B cell (primary cell): ENCODE data around the gene BAZ2B. TPM values are rescaled to one million over a fixed set of nuclear protein-coding genes. Genes with fewer than 3 reads are reported as not detected.

Source experiments
- ATAC-seq: fragments of 200-7000 bp; cut with Tn5 transposase; one replicate; pipeline ENCODE4 v1.10.0; 2021; ENCODE audit warnings: low read depth, mild to moderate bottlenecking, moderate number of reproducible peaks, moderate library complexity
- CTCF ChIA-PET: fragments of 350-600 bp; sonication (Branson Sonifier 250); formaldehyde crosslinking; loops from one replicate; lab custom pipeline; 2021; ENCODE audit warnings: antibody characterized with exemption, inconsistent platforms; lab: Charles Lee
- POLR2A ChIA-PET: fragments of 350-600 bp; sonication (Branson Sonifier 250); formaldehyde crosslinking; loops from one replicate; lab custom pipeline; 2021; ENCODE audit warnings: antibody characterized with exemption; lab: Charles Lee
- DNase-seq: peaks from one replicate; pipeline ENCODE4 v3.0.0; 2013
- H2AFZ ChIP-seq: 2 replicates; pipeline ENCODE4 v1.6.1; 2012; ENCODE audit warnings: mild to moderate bottlenecking, low read depth, low read length; ENCODE audit not compliant: insufficient read depth, poor library complexity, severe bottlenecking
- H3K27ac ChIP-seq, 2 donors: 1 replicate in 1 of 2; 2 replicates in 1 of 2; pipeline ENCODE4 v1.5.1; 2012 to 2013; ENCODE audit warnings: low read length in 2 of 2, mild to moderate bottlenecking in 2 of 2, moderate library complexity in 1 of 2
- H3K27me3 ChIP-seq, 4 experiments: fragments of 200-600 bp in 1 of 4; sonication (generic) in 1 of 4; replicated peaks in 1 of 4; 1 replicate in 2 of 4; 2 replicates in 2 of 4; pipeline versions ENCODE4 v1.6.1 to v1.7.0; 2013 to 2016; ENCODE audit warnings: low read length in 3 of 4, mild to moderate bottlenecking in 2 of 4, mixed read lengths in 1 of 4, moderate library complexity in 1 of 4; ENCODE audit not compliant: insufficient read depth in 4 of 4, control insufficient read depth in 3 of 4; ENCODE audit errors: control extremely low read depth in 1 of 4
- H3K36me3 ChIP-seq, 2 experiments: replicated peaks in 1 of 2; 1 replicate in 1 of 2; 2 replicates in 1 of 2; pipeline versions ENCODE4 v1.6.1 to v1.7.1; 2013; ENCODE audit warnings: low read length in 1 of 2; ENCODE audit not compliant: insufficient read depth in 2 of 2, control insufficient read depth in 1 of 2; ENCODE audit errors: control extremely low read depth in 1 of 2, extremely low read depth in 1 of 2
- H3K4me1 ChIP-seq, 2 donors: fragments of 200-600 bp in 1 of 2; sonication (generic) in 1 of 2; 1 replicate in 1 of 2; 2 replicates in 1 of 2; pipeline versions ENCODE4 v1.5.1 to v1.6.1; 2013 to 2017; ENCODE audit warnings: low read length in 2 of 2; ENCODE audit not compliant: control insufficient read depth in 2 of 2, insufficient read depth in 2 of 2
- H3K4me2 ChIP-seq: replicated peaks from 2 replicates; pipeline ENCODE3; 2012; ENCODE audit warnings: mild to moderate bottlenecking, low read depth, low read length; ENCODE audit not compliant: poor library complexity, severe bottlenecking
- H3K4me3 ChIP-seq, 5 experiments: fragments of 200-600 bp in 1 of 5; sonication (generic) in 1 of 5; 1 replicate in 3 of 5; 2 replicates in 2 of 5; pipeline versions ENCODE4 v1.5.1 to v1.7.0; 2011 to 2016; ENCODE audit warnings: low read length in 4 of 5, mild to moderate bottlenecking in 4 of 5, low read depth in 2 of 5, control low read depth in 1 of 5, moderate library complexity in 1 of 5; ENCODE audit not compliant: insufficient read depth in 1 of 5; ENCODE audit errors: control extremely low read depth in 1 of 5, extremely low read depth in 1 of 5
- H3K79me2 ChIP-seq: fragments of 200-600 bp; sonication (generic); one replicate; pipeline ENCODE4 v1.6.0; 2016; ENCODE audit warnings: low read length; ENCODE audit not compliant: control insufficient read depth, insufficient read depth
- H3K9ac ChIP-seq: fragments of 200-600 bp; sonication (generic); 2 replicates; pipeline ENCODE4 v1.6.1; 2017; ENCODE audit warnings: mild to moderate bottlenecking, low read length, moderate library complexity
- H3K9me3 ChIP-seq, 3 donors: one replicate each; pipeline versions ENCODE4 v1.6.1 to v1.7.1; 2013; ENCODE audit warnings: low read length in 2 of 3; ENCODE audit not compliant: control insufficient read depth in 2 of 3, insufficient read depth in 1 of 3; ENCODE audit errors: control extremely low read depth in 1 of 3
- H4K20me1 ChIP-seq: 2 replicates; pipeline ENCODE4 v1.6.0; 2012; ENCODE audit warnings: mild to moderate bottlenecking, low read length; ENCODE audit not compliant: insufficient read depth, control insufficient read depth, poor library complexity, severe bottlenecking
- H3K27ac Mint-ChIP-seq: one replicate; pipeline ENCODE4 v1.8.0; 2021; ENCODE audit warnings: mixed read lengths
- H3K27me3 Mint-ChIP-seq: one replicate; pipeline ENCODE4 v1.8.0; 2021; ENCODE audit warnings: mixed read lengths
- H3K4me1 Mint-ChIP-seq: one replicate; pipeline ENCODE4 v1.8.0; 2021; ENCODE audit warnings: mixed read lengths
- H3K4me3 Mint-ChIP-seq: one replicate; pipeline ENCODE4 v1.8.0; 2021; ENCODE audit warnings: mixed read lengths
- H3K9me3 Mint-ChIP-seq: one replicate; pipeline ENCODE4 v1.8.0; 2022; ENCODE audit warnings: mixed read lengths; ENCODE audit not compliant: insufficient read depth
- EZH2 ChIP-seq: IDR thresholded peaks from 2 replicates; pipeline ENCODE4 v1.6.1; 2012; ENCODE audit warnings: borderline replicate concordance, low read depth, mild to moderate bottlenecking, moderate library complexity, low read length; ENCODE audit not compliant: insufficient read depth, poor library complexity, severe bottlenecking
- WGBS: methylation state at CpG from one replicate; pipeline ENCODE4 v1.1.5; 2013; ENCODE audit warnings: missing lambda C conversion rate; ENCODE audit not compliant: insufficient coverage; 5-methylcytosine and 5-hydroxymethylcytosine counted together
- intact Hi-C: fragments of 100-400 bp; cut with micrococcal nuclease; formaldehyde crosslinking; loops from one replicate; pipeline ENCODE4 v1.10.0; 2022
- polyA plus RNA-seq: library from polyadenylated mRNA; depleted of rRNA; stranded (reverse); fragments of >200 nt; gene quantifications from 2 replicates; pipeline ENCODE4 v1.2.3, GENCODE V29; 2012
- total RNA-seq, 2 donors: library from RNA; stranded (reverse); fragments of 120-200 nt in 1 of 2; gene quantifications; 1 replicate in 1 of 2; 2 replicates in 1 of 2; pipeline versions ENCODE4 v1.2.3 to v1.2.4, GENCODE V29; 2013 to 2022
- TF ChIP-seq, protein P1 (sequence below): fragments of 200-600 bp; IDR thresholded peaks from one replicate; pipeline ENCODE4 v1.8.0; 2022; ENCODE audit warnings: antibody characterized with exemption, mild to moderate bottlenecking

The BAZ2B gene
- total and polyA plus RNA-seq, 2 donors (not counting 1 experiment from before 2014, with no cell fraction given): 8.6 to 42.3 TPM

DNA sequence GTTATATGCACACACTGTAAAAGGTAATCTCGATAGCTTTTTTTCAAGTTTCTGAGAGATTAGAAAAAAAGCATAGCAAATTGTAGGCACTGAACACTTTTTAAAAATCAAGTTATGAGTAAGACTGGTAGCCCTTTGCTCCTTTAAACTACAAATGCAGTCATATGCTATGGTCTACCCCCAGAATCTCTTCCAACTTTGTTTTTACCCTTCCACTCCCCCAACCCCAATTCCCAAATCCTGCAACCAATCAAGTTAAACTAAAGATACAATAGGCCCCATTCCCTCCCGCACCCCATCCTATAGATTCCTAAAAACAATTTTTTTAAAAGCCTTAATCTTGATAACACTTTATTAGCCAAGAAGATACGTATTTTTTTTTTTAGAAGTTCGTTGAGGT, 752 bp upstream of the BAZ2B start:
- Mint-ChIP-seq H3K27me3 (peaks cover 26% of the 10 kb centered on the region), H3K9me3 (no peaks in the 10 kb centered on the region), H3K27ac (no peak overlapping the region), H3K4me1 (peaks cover 20% of the 10 kb centered on the region), H3K4me3 (peak overlapping the region; percentile 27)
- POLR2A ChIA-PET: no interaction called here
- no peak overlapping the region for H3K4me2 ChIP-seq
- H3K27me3 ChIP-seq: peaks cover 0 to 4% (median 0%) of the 10 kb centered on the region in 4 experiments
- no peaks in the 10 kb centered on the region for H3K36me3 ChIP-seq
- H3K27ac ChIP-seq: no peak overlapping the region
- intact Hi-C loops: loop anchor here (5.0 kb wide), 1 partner anchor 100 kb away; no protein-coding TSS in a partner anchor
- peak overlapping the region in 1 of 5 experiments; percentile 75 for H3K4me3 ChIP-seq
- peaks cover 15 to 16% of the 10 kb centered on the region in 2 donors for H3K4me1 ChIP-seq
- 100% methylated on average over 1 of the region's 4 CpGs for WGBS
- H3K9me3 ChIP-seq: no peaks in the 10 kb centered on the region
- CTCF ChIA-PET: interaction anchor here (1.2 kb wide), 1 partner anchor 499 kb away, joined by 3 read pairs; no protein-coding TSS in a partner anchor
- H3K9ac ChIP-seq: no peak overlapping the region
- no peaks in the 10 kb centered on the region for H4K20me1 ChIP-seq
- TF ChIP-seq, protein P1, sequence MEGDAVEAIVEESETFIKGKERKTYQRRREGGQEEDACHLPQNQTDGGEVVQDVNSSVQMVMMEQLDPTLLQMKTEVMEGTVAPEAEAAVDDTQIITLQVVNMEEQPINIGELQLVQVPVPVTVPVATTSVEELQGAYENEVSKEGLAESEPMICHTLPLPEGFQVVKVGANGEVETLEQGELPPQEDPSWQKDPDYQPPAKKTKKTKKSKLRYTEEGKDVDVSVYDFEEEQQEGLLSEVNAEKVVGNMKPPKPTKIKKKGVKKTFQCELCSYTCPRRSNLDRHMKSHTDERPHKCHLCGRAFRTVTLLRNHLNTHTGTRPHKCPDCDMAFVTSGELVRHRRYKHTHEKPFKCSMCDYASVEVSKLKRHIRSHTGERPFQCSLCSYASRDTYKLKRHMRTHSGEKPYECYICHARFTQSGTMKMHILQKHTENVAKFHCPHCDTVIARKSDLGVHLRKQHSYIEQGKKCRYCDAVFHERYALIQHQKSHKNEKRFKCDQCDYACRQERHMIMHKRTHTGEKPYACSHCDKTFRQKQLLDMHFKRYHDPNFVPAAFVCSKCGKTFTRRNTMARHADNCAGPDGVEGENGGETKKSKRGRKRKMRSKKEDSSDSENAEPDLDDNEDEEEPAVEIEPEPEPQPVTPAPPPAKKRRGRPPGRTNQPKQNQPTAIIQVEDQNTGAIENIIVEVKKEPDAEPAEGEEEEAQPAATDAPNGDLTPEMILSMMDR: no peak
- TF ChIP-seq EZH2: no peak
- H2AFZ ChIP-seq: peak overlapping the region; percentile 89
- ATAC-seq (no peak), DNase-seq (no peak)
- no peaks in the 10 kb centered on the region for H3K79me2 ChIP-seq
